HCT116 (cell line): Measurements from ENCODE around the gene SIN3B.

Source experiments
- CEBPB ChIP-seq: IDR thresholded peaks from 2 replicates; pipeline ENCODE4 v1.6.1; 2012; ENCODE audit warnings: low read depth
- EGR1 ChIP-seq: IDR thresholded peaks from 2 replicates; pipeline ENCODE4 v1.6.1; 2012; ENCODE audit warnings: low read depth
- EZH2 ChIP-seq: fragments of 200-600 bp; sonication (generic); IDR thresholded peaks from 2 replicates; pipeline ENCODE4 v1.6.1; 2017; ENCODE audit warnings: antibody characterized with exemption, mixed run types
- EZH2phosphoT487 ChIP-seq: fragments of 200-600 bp; IDR thresholded peaks from 2 replicates; pipeline ENCODE4 v1.6.1; 2018; ENCODE audit warnings: antibody characterized with exemption, borderline replicate concordance
- FOSL1 ChIP-seq: IDR thresholded peaks from 2 replicates; pipeline ENCODE4 v1.6.1; 2012; ENCODE audit warnings: low read depth
- POLR2A ChIP-seq: IDR thresholded peaks from 2 replicates; pipeline ENCODE4 v1.7.0; 2011; ENCODE audit warnings: borderline replicate concordance; ENCODE audit not compliant: insufficient read depth, insufficient read length; ENCODE audit errors: extremely low read depth
- POLR2AphosphoS5 ChIP-seq: IDR thresholded peaks from 2 replicates; pipeline ENCODE4 v1.6.1; 2011; ENCODE audit warnings: mild to moderate bottlenecking, low read depth, low read length, moderate library complexity
- RAD21 ChIP-seq: IDR thresholded peaks from 2 replicates; pipeline ENCODE4 v1.6.1; 2012; ENCODE audit warnings: low read depth, mild to moderate bottlenecking
- SRF ChIP-seq: IDR thresholded peaks from 2 replicates; pipeline ENCODE4 v1.6.1; 2012; ENCODE audit warnings: low read depth
- ZNF274 ChIP-seq: fragments of 200-500 bp; sonication (Bioruptor generic); IDR thresholded peaks from 2 replicates; pipeline ENCODE4 v1.6.1; 2014; ENCODE audit warnings: mild to moderate bottlenecking, low read depth, low read length, inconsistent platforms
- TF ChIP-seq, protein P1 (sequence below), 3 experiments: fragments of 200-600 bp in 1 of 3; sonication (generic) in 1 of 3; IDR thresholded peaks in 2 of 3; conservative IDR thresholded peaks in 1 of 3; 2 replicates each; pipeline ENCODE4 v1.5.1; 2012 to 2017; ENCODE audit warnings: low read depth in 2 of 3, low read length in 2 of 3, antibody characterized with exemption in 1 of 3, borderline replicate concordance in 1 of 3, control low read depth in 1 of 3, mild to moderate bottlenecking in 1 of 3, mixed read lengths in 1 of 3, mixed run types in 1 of 3, moderate library complexity in 1 of 3; ENCODE audit not compliant: insufficient read depth in 1 of 3
- TF ChIP-seq, protein P2 (sequence below): IDR thresholded peaks from 2 replicates; pipeline ENCODE4 v1.6.1; 2012; ENCODE audit warnings: low read depth
- TF ChIP-seq, protein P3 (sequence below): IDR thresholded peaks from 2 replicates; pipeline ENCODE4 v1.6.1; 2011; ENCODE audit warnings: mild to moderate bottlenecking, low read length, moderate library complexity; ENCODE audit not compliant: insufficient replicate concordance; ENCODE audit errors: extremely low read depth

DNA sequence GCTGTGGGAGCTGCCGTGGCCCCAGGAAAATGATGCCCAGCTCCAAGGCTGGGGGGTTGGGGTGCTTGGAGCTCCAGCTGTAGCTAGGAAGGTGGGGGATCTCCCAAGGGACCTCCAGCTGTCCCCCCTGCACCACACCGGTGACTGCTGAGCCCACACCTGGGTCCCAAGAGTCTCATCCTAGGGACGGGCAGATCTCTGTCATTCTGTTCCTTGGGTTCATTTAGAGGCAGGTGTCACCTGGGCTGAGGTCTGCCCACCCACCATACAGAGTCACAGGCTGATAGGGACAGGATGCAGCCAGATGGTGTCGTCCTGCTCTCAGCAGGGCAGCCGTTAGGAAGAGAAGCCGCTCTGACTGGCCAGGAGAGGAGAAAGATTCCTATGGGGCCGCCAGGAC, 64.9 kb downstream of the SIN3B start:
- TF ChIP-seq RAD21 (no peak), EZH2phosphoT487 (no peak), POLR2AphosphoS5 (no peak), EZH2 (no peak), SRF (no peak), FOSL1 (no peak), ZNF274 (no peak), POLR2A (no peak), CEBPB (no peak), EGR1 (no peak)
- TF ChIP-seq, protein P1, sequence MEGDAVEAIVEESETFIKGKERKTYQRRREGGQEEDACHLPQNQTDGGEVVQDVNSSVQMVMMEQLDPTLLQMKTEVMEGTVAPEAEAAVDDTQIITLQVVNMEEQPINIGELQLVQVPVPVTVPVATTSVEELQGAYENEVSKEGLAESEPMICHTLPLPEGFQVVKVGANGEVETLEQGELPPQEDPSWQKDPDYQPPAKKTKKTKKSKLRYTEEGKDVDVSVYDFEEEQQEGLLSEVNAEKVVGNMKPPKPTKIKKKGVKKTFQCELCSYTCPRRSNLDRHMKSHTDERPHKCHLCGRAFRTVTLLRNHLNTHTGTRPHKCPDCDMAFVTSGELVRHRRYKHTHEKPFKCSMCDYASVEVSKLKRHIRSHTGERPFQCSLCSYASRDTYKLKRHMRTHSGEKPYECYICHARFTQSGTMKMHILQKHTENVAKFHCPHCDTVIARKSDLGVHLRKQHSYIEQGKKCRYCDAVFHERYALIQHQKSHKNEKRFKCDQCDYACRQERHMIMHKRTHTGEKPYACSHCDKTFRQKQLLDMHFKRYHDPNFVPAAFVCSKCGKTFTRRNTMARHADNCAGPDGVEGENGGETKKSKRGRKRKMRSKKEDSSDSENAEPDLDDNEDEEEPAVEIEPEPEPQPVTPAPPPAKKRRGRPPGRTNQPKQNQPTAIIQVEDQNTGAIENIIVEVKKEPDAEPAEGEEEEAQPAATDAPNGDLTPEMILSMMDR (IDR thresholded peaks at IDR 0.05 in 2 of 3, conservative IDR thresholded peaks at IDR 0.05 in 1 of 3; ENCODE audit: borderline replicate concordance in 1 of 3, insufficient read depth in 1 of 3, low read depth in 2 of 3, low read length in 2 of 3), result no peak
- TF ChIP-seq, protein P2, sequence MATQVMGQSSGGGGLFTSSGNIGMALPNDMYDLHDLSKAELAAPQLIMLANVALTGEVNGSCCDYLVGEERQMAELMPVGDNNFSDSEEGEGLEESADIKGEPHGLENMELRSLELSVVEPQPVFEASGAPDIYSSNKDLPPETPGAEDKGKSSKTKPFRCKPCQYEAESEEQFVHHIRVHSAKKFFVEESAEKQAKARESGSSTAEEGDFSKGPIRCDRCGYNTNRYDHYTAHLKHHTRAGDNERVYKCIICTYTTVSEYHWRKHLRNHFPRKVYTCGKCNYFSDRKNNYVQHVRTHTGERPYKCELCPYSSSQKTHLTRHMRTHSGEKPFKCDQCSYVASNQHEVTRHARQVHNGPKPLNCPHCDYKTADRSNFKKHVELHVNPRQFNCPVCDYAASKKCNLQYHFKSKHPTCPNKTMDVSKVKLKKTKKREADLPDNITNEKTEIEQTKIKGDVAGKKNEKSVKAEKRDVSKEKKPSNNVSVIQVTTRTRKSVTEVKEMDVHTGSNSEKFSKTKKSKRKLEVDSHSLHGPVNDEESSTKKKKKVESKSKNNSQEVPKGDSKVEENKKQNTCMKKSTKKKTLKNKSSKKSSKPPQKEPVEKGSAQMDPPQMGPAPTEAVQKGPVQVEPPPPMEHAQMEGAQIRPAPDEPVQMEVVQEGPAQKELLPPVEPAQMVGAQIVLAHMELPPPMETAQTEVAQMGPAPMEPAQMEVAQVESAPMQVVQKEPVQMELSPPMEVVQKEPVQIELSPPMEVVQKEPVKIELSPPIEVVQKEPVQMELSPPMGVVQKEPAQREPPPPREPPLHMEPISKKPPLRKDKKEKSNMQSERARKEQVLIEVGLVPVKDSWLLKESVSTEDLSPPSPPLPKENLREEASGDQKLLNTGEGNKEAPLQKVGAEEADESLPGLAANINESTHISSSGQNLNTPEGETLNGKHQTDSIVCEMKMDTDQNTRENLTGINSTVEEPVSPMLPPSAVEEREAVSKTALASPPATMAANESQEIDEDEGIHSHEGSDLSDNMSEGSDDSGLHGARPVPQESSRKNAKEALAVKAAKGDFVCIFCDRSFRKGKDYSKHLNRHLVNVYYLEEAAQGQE, result no peak
- TF ChIP-seq, protein P3, sequence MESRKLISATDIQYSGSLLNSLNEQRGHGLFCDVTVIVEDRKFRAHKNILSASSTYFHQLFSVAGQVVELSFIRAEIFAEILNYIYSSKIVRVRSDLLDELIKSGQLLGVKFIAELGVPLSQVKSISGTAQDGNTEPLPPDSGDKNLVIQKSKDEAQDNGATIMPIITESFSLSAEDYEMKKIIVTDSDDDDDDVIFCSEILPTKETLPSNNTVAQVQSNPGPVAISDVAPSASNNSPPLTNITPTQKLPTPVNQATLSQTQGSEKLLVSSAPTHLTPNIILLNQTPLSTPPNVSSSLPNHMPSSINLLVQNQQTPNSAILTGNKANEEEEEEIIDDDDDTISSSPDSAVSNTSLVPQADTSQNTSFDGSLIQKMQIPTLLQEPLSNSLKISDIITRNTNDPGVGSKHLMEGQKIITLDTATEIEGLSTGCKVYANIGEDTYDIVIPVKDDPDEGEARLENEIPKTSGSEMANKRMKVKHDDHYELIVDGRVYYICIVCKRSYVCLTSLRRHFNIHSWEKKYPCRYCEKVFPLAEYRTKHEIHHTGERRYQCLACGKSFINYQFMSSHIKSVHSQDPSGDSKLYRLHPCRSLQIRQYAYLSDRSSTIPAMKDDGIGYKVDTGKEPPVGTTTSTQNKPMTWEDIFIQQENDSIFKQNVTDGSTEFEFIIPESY, result no peak
